ENCODE data around the gene EMILIN2. TPM values are rescaled to one million over a fixed set of nuclear protein-coding genes. Genes with fewer than 3 reads are reported as not detected.

The EMILIN2 gene
- total RNA-seq, 1 experiment from 2014 or later = 20.0 TPM

DNA sequence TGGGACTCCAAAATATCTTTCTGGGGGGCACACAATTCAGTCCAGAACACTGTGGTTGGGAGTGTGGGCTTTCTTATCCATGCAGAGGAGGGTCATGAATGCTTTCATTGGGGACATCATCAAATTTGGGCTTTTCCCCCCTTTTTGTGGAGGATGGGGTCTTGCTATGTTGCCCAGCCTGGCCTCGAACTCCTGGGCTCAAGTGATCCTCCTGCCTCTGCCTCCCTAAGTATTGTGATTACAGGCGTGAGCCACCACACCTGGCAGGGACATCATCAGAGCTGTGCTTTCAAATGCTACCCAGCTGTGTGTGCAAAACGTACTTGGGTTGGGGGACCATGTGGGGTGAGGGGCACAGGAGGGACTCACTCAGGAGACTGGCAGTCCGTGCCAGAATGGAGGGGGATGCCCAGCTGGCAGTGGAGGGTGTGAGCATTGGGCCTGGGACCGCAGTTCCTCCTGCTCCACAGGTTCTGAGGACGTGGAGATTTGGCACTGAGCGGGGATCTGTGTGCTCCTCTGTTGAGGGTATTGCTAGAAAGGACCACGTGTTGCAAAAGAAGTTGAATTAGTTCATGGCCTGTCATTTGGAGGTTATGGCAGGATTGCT lies 24.4 kb downstream of the EMILIN2 start:
- no peak for DNase-seq
- WGBS (ENCODE audit: extremely low coverage, insufficient read length, low lambda C conversion rate) = no CpG with 5 or more reads among the region's 8 CpGs

More for the DNA sequence above, 24.4 kb downstream of the EMILIN2 start:
- no peaks in the 10 kb centered on the region for H3K9me3 ChIP-seq (ENCODE audit: control insufficient read depth, low read depth, low read length)
- H4K91ac ChIP-seq (ENCODE audit: insufficient read length, low read depth, low read length) = no peak overlapping the region
- H4K5ac ChIP-seq (ENCODE audit: insufficient read length, low read depth, low read length) = no peak overlapping the region
- no peak overlapping the region for H2AK5ac ChIP-seq (ENCODE audit: insufficient read length, low read length)
- H3K9me3 Mint-ChIP-seq = peaks cover 12 to 21% of the 10 kb centered on the region in 2 experiments
- H3K4ac ChIP-seq (ENCODE audit: low read depth, low read length) = no peak overlapping the region
- no peak overlapping the region for H2BK5ac ChIP-seq (ENCODE audit: insufficient read length, low read length)
- no peak overlapping the region for H2AFZ ChIP-seq (ENCODE audit: low read length)
- H3K36me3 Mint-ChIP-seq (ENCODE audit: insufficient read depth in 1 of 3, low read depth in 3 of 3) = peaks cover 3 to 5% (median 5%) of the 10 kb centered on the region in 3 experiments
- no peak overlapping the region for H3K56ac ChIP-seq (ENCODE audit: insufficient read length, low read depth, low read length)
- H2BK15ac ChIP-seq (ENCODE audit: low read depth, low read length) = no peak overlapping the region
- H4K8ac ChIP-seq (replicated peaks; ENCODE audit: insufficient read length, low read depth, low read length) = no peak overlapping the region
- H3K27ac Mint-ChIP-seq = no peak overlapping the region
- H3K23me2 ChIP-seq (ENCODE audit: insufficient read length, low read depth, low read length, poor library complexity, severe bottlenecking) = no peaks in the 10 kb centered on the region
- H3T11ph ChIP-seq (ENCODE audit: low read length) = no peak overlapping the region
- H3K27me3 ChIP-seq (ENCODE audit: insufficient read depth, low read length) = no peaks in the 10 kb centered on the region
- no peak for TF ChIP-seq CTCF (conservative IDR thresholded peaks at IDR 0.05)
- no peak overlapping the region for H2BK20ac ChIP-seq (ENCODE audit: low read depth, low read length, poor library complexity, severe bottlenecking)
- H2BK120ac ChIP-seq (ENCODE audit: low read depth, low read length, poor library complexity, severe bottlenecking) = no peak overlapping the region
- no peak overlapping the region for H3K23ac ChIP-seq (ENCODE audit: insufficient read length, low read depth, low read length)
- no peaks in the 10 kb centered on the region for H3K79me2 ChIP-seq (ENCODE audit: insufficient read depth, low read length)
- no peaks in the 10 kb centered on the region for H4K20me1 ChIP-seq (ENCODE audit: control insufficient read depth, insufficient read depth, insufficient read length)
- no peak overlapping the region for H3K4me3 Mint-ChIP-seq
- no peaks in the 10 kb centered on the region for H3K79me1 ChIP-seq (ENCODE audit: insufficient read depth, low read depth, low read length, poor library complexity, severe bottlenecking)
- H2BK12ac ChIP-seq (ENCODE audit: insufficient read length, low read depth, low read length) = no peak overlapping the region
- H3K9ac ChIP-seq (ENCODE audit: extremely low read depth, insufficient read length, low read length) = no peak overlapping the region
- H3K4me1 ChIP-seq (ENCODE audit: insufficient read depth, low read length) = no peaks in the 10 kb centered on the region
- H3K14ac ChIP-seq (ENCODE audit: insufficient read depth, low read length) = no peak overlapping the region
- H3K4me2 ChIP-seq (ENCODE audit: insufficient read depth, insufficient read length, low read length) = no peak overlapping the region
- 0 out of 4 replicates have a peak, but pooled peaks cover 0 to 3% of the 10 kb centered on the region in 2 experiments for H3K4me1 Mint-ChIP-seq
- peaks cover 2% of the 10 kb centered on the region for H3K27me3 Mint-ChIP-seq (ENCODE audit: low read depth)
- no peak overlapping the region for H3K18ac ChIP-seq (ENCODE audit: insufficient read length, low read depth, low read length)
- H3K27ac ChIP-seq (ENCODE audit: insufficient read length, low read depth, low read length) = no peak overlapping the region
